MG63 (cell line): Measurements from ENCODE around the gene SLC12A5. TPM values are rescaled to one million over a fixed set of nuclear protein-coding genes. Genes with fewer than 3 reads are reported as not detected.
"Not testable (repeated sequence)": the region's sequence is repeated elsewhere in the genome, so short reads cannot be mapped to it uniquely, and the experiment has no call there.

ENCODE experiments used
- DNase-seq: peaks from one replicate; pipeline ENCODE4 v3.0.0-alpha.2; 2020
- H3K27me3 ChIP-seq: fragments of 250-450 bp; sonication (Bioruptor Pico); 2 replicates; pipeline ENCODE4 v1.5.1; 2020; ENCODE audit warnings: mild to moderate bottlenecking, moderate library complexity
- H3K36me3 ChIP-seq: fragments of 250-450 bp; sonication (Bioruptor Pico); 2 replicates; pipeline ENCODE4 v1.5.1; 2020; ENCODE audit warnings: mild to moderate bottlenecking, moderate library complexity
- H3K4me3 ChIP-seq: fragments of 250-450 bp; sonication (Bioruptor Pico); 2 replicates; pipeline ENCODE4 v1.5.1; 2020; ENCODE audit warnings: mild to moderate bottlenecking, moderate library complexity
- H3K9me3 ChIP-seq: fragments of 250-450 bp; sonication (Bioruptor Pico); 2 replicates; pipeline ENCODE4 v1.5.1; 2020; ENCODE audit warnings: mild to moderate bottlenecking, moderate library complexity
- total RNA-seq: library from RNA; depleted of rRNA; stranded (reverse); fragments of >200 nt; shearing (Covaris generic); gene quantifications from 2 replicates; pipeline ENCODE4 v1.2.3, GENCODE V29; 2014; ENCODE audit warnings: low replicate concordance; rRNA removed

SLC12A5 gene
- total RNA-seq = 0.15 and 0.72 TPM in 2 replicates

GRCh38 chr20:46028772-46029371 lies at the start of gene SLC12A5:
SLC12A5 (plus strand) TSS chr20:46029215; CDS start chr20:46029345, 130 bp downstream.
- no peak for DNase-seq
- Histone ChIP-seq H3K9me3 (no peaks in the 10 kb centered on the region), H3K4me3 (no peak within 1 kb of the TSS), H3K36me3 (no peaks in the 10 kb centered on the region), H3K27me3 (peaks cover 49% of the 10 kb centered on the region)

GRCh38 chr20:45981261-45981660 lies 47.8 kb upstream of the SLC12A5 start:
- H3K27me3 ChIP-seq = peaks cover 10% of the 10 kb centered on the region
- DNase-seq = no peak
- no peaks in the 10 kb centered on the region for H3K9me3 ChIP-seq
- H3K36me3 ChIP-seq = no peaks in the 10 kb centered on the region
- no peak overlapping the region for H3K4me3 ChIP-seq

- Histone ChIP-seq H3K27me3 (peaks cover 10% of the 10 kb centered on the region), H3K9me3 (no peaks in the 10 kb centered on the region), H3K4me3 (no peak overlapping the region), H3K36me3 (no peaks in the 10 kb centered on the region)
- DNase-seq = no peak
Measured at GRCh38 chr20:45983279-45983743, 45.7 kb upstream of the SLC12A5 start.

GRCh38 chr20:45985573-45985972 lies 43.4 kb upstream of the SLC12A5 start:
- DNase-seq = no peak
- 0 out of 2 replicates have a peak, but pooled peaks cover 2% of the 10 kb centered on the region for H3K27me3 ChIP-seq

GRCh38 chr20:45987108-45987780 lies 41.8 kb upstream of the SLC12A5 start:
- Histone ChIP-seq H3K4me3 (no peak overlapping the region), H3K9me3 (no peaks in the 10 kb centered on the region), H3K36me3 (no peaks in the 10 kb centered on the region), H3K27me3 (0 out of 2 replicates have a peak, but pooled peaks cover 2% of the 10 kb centered on the region)
- DNase-seq = peak; percentile 74

More at GRCh38 chr20:45985573-45985972, 43.4 kb upstream of the SLC12A5 start:
- no peaks in the 10 kb centered on the region for H3K36me3 ChIP-seq
- H3K9me3 ChIP-seq = no peaks in the 10 kb centered on the region
- H3K4me3 ChIP-seq = no peak overlapping the region

GRCh38 chr20:45988830-45989229 lies 40.2 kb upstream of the SLC12A5 start:
- not testable (repeated sequence) for H3K4me3 ChIP-seq, DNase-seq, H3K36me3 ChIP-seq, H3K27me3 ChIP-seq, H3K9me3 ChIP-seq

GRCh38 chr20:45991616-45992015 lies 37.4 kb upstream of the SLC12A5 start:
- H3K36me3 ChIP-seq = no peaks in the 10 kb centered on the region
- no peaks in the 10 kb centered on the region for H3K9me3 ChIP-seq
- no peak overlapping the region for H3K4me3 ChIP-seq
- DNase-seq = no peak
- H3K27me3 ChIP-seq = no peaks in the 10 kb centered on the region

GRCh38 chr20:45993197-45993951 lies 35.6 kb upstream of the SLC12A5 start:
- no peaks in the 10 kb centered on the region for H3K36me3 ChIP-seq
- DNase-seq = peak; percentile 92
- H3K27me3 ChIP-seq = no peaks in the 10 kb centered on the region
- H3K4me3 ChIP-seq = no peak overlapping the region
- H3K9me3 ChIP-seq = no peaks in the 10 kb centered on the region

- Histone ChIP-seq H3K36me3 (no peaks in the 10 kb centered on the region), H3K9me3 (no peaks in the 10 kb centered on the region), H3K4me3 (no peak overlapping the region), H3K27me3 (0 out of 2 replicates have a peak, but pooled peaks cover 2% of the 10 kb centered on the region)
- DNase-seq = no peak
Measured at GRCh38 chr20:45994761-45995493, 34.1 kb upstream of the SLC12A5 start.

- H3K4me3 ChIP-seq, H3K27me3 ChIP-seq, DNase-seq, H3K9me3 ChIP-seq, H3K36me3 ChIP-seq: not testable (repeated sequence)
Measured at GRCh38 chr20:45995495-45996097, 33.4 kb upstream of the SLC12A5 start.

GRCh38 chr20:45997187-45997586 lies 31.8 kb upstream of the SLC12A5 start:
- H3K4me3 ChIP-seq = no peak overlapping the region
- no peaks in the 10 kb centered on the region for H3K36me3 ChIP-seq
- no peak for DNase-seq
- H3K27me3 ChIP-seq = 0 out of 2 replicates have a peak, but pooled peaks cover 2% of the 10 kb centered on the region
- no peaks in the 10 kb centered on the region for H3K9me3 ChIP-seq

- H3K36me3 ChIP-seq = no peaks in the 10 kb centered on the region
- H3K4me3 ChIP-seq = no peak overlapping the region
- no peak for DNase-seq
- H3K27me3 ChIP-seq = 0 out of 2 replicates have a peak, but pooled peaks cover 2% of the 10 kb centered on the region
- H3K9me3 ChIP-seq = no peaks in the 10 kb centered on the region
Measured at GRCh38 chr20:45998337-45998736, 30.7 kb upstream of the SLC12A5 start.

- H3K36me3 ChIP-seq = no peaks in the 10 kb centered on the region
- DNase-seq = no peak
- no peak overlapping the region for H3K4me3 ChIP-seq
- no peaks in the 10 kb centered on the region for H3K9me3 ChIP-seq
- H3K27me3 ChIP-seq = 0 out of 2 replicates have a peak, but pooled peaks cover 2% of the 10 kb centered on the region
Measured at GRCh38 chr20:45998761-45999160, 30.3 kb upstream of the SLC12A5 start.

GRCh38 chr20:45999557-46000261 lies 29.3 kb upstream of the SLC12A5 start:
- DNase-seq = no peak
- 0 out of 2 replicates have a peak, but pooled peaks cover 2% of the 10 kb centered on the region for H3K27me3 ChIP-seq
- no peaks in the 10 kb centered on the region for H3K9me3 ChIP-seq
- H3K4me3 ChIP-seq = no peak overlapping the region
- H3K36me3 ChIP-seq = no peaks in the 10 kb centered on the region

GRCh38 chr20:46000262-46000996 lies 28.6 kb upstream of the SLC12A5 start:
- no peak for DNase-seq
- no peaks in the 10 kb centered on the region for H3K9me3 ChIP-seq
- no peaks in the 10 kb centered on the region for H3K36me3 ChIP-seq
- 0 out of 2 replicates have a peak, but pooled peaks cover 2% of the 10 kb centered on the region for H3K27me3 ChIP-seq
- H3K4me3 ChIP-seq = no peak overlapping the region
